Upper lobe of left lung (tissue), 4 donors: Measurements from ENCODE around the gene OSBPL3.

Experiments
- EP300 ChIP-seq, 4 donors: sonication (generic); formaldehyde crosslinking; IDR thresholded peaks; one replicate each; pipeline ENCODE4 v1.5.1; 2017; ENCODE audit warnings: antibody characterized with exemption in 4 of 4, control low read depth in 2 of 4
- POLR2A ChIP-seq, 4 donors: fragments of 450-650 bp; IDR thresholded peaks; one replicate each; pipeline ENCODE4 v1.5.1; 2016 to 2017; ENCODE audit warnings: antibody characterized with exemption in 4 of 4, mild to moderate bottlenecking in 2 of 4
- POLR2AphosphoS5 ChIP-seq, 2 donors: sonication (generic); formaldehyde crosslinking; IDR thresholded peaks; one replicate each; pipeline ENCODE4 v1.5.1; 2017; ENCODE audit warnings: antibody characterized with exemption in 2 of 2
- TF ChIP-seq, protein P1 (sequence below), 6 experiments: fragments of 450-650 bp in 4 of 6; fragments of 200-600 bp in 2 of 6; sonication (generic) in 2 of 6; IDR thresholded peaks; one replicate each; pipeline ENCODE4 v1.5.1; 2016 to 2019; ENCODE audit warnings: antibody characterized with exemption in 6 of 6

DNA sequence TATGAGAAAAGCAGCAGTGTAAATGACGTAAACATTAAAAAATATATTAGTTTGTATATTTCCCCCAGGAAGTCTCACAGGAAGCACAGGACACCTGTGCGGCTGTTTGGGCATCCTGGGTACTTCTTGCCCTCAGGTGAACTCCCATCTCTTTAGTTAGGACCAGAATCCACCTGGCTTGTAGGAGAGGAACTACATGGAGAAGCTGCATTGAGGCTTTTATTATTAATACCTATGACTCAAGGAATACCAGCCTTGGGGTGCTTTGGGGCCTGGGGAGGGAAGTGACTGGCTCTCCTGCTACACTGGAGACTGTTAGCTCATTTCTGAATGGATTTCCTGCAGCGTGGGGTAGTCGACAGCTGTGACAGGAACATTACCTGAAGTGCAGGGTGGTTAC lies 182.7 kb downstream of the OSBPL3 start:
- TF ChIP-seq POLR2A (IDR thresholded peaks at IDR 0.05) (no peak), POLR2AphosphoS5 (IDR thresholded peaks at IDR 0.05) (no peak), EP300 (IDR thresholded peaks at IDR 0.05) (no peak)
- TF ChIP-seq, protein P1, sequence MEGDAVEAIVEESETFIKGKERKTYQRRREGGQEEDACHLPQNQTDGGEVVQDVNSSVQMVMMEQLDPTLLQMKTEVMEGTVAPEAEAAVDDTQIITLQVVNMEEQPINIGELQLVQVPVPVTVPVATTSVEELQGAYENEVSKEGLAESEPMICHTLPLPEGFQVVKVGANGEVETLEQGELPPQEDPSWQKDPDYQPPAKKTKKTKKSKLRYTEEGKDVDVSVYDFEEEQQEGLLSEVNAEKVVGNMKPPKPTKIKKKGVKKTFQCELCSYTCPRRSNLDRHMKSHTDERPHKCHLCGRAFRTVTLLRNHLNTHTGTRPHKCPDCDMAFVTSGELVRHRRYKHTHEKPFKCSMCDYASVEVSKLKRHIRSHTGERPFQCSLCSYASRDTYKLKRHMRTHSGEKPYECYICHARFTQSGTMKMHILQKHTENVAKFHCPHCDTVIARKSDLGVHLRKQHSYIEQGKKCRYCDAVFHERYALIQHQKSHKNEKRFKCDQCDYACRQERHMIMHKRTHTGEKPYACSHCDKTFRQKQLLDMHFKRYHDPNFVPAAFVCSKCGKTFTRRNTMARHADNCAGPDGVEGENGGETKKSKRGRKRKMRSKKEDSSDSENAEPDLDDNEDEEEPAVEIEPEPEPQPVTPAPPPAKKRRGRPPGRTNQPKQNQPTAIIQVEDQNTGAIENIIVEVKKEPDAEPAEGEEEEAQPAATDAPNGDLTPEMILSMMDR (IDR thresholded peaks at IDR 0.05), result no peak
